Fibroblast of skin of right biceps (primary cell): ENCODE measurements around the gene CMTM2.
A peak's percentile ranks its signal among the peaks of the same experiment; 100 is the strongest.
"Not testable (repeated sequence)": the region's sequence is repeated elsewhere in the genome, so short reads cannot be mapped to it uniquely, and the experiment has no call there.

Experiments
- DNase-seq: peaks from one replicate; pipeline ENCODE4 v3.0.0-alpha.2; 2013

CMTM2 gene

GRCh38 chr16:66553223-66553622 is 26.0 kb upstream of the CMTM2 start:
- DNase-seq = no peak

- DNase-seq = no peak
Observed at GRCh38 chr16:66554021-66554420, 25.2 kb upstream of the CMTM2 start.

GRCh38 chr16:66554495-66554894 is 24.8 kb upstream of the CMTM2 start:
- DNase-seq = no peak

GRCh38 chr16:66560107-66560506 is 19.2 kb upstream of the CMTM2 start:
- no peak for DNase-seq

- no peak for DNase-seq
Observed at GRCh38 chr16:66561381-66562080, 17.7 kb upstream of the CMTM2 start.

GRCh38 chr16:66562409-66562808 is 16.9 kb upstream of the CMTM2 start:
- no peak for DNase-seq

DNA sequence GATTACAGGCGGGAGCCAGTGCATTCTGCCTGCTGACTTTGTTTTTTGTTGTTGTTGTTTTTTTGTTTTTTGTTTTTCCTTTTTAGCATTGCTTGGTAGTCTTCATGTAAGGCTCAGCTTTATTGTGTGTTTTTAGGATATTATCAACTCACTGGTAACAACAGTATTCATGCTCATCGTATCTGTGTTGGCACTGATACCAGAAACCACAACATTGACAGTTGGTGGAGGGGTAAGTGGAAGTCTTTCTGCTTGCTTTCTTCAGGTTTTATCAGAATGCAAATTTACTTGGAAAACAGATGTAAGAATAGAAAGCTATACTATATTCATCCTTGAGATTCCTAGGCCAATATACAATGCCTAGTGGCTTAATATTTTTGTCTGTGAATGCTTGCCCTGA is 16.3 kb upstream of the CMTM2 start:
- DNase-seq = no peak

DNA sequence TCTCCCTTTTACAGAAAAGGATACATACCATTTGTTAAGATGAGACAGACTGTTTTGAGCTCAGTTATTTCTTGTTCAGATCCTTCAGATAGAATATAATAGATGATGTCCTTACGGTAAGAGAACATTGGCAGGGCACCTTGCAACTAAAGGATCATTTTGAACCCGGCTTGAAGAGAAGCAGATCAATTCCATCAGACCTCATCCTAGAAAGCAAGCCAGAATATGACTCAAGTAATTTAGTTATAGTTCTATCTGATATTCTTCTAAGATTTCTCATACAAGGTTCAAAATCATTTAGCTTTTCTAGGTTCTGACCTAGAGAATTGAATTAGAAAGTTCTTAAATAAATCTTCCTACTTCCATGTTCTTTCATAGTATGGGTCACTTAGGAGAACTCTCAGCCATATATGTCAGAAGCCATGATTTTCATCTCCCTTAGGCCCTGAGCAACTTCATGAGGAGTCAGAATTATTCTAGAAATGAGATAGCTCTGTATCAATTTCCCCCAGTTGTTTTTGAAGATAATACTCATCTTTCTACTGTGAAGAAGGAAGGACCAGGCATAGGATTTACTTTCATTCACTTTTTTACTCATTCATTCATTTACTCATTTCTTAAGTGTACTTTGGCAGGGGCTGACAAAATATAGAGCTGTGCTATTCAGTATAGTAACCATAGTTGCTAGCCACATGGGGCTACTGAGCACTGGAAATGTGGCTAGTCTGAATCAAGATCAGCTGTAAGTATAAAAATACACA is 15.5 kb upstream of the CMTM2 start:
- no peak for DNase-seq

GRCh38 chr16:66566051-66566901 is 13.0 kb upstream of the CMTM2 start, which contains the start of gene CMTM1:
Gene CMTM1, plus strand, starts transcription at chr16:66566439. Its CDS starts 75 bp downstream, at chr16:66566514.
- no peak for DNase-seq

DNA sequence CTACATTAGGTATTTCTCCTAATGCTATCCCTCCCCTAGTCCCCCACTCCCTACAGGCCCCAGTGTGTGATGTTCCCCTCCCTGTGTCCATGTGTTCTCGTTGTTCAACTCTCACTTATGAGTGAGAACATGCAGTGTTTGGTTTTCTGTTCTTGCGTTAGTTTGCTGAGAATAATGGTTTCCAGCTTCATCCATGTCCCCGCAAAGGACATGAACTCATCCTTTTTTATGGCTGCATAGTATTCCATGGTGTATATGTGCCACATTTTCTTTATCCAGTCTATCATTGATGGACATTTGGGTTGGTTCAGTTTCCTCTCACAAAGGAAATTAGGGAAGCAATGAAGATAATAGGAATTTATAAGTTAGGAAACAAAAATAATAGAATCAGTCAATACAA is 12.0 kb upstream of the CMTM2 start:
- DNase-seq = not testable (repeated sequence)

DNA sequence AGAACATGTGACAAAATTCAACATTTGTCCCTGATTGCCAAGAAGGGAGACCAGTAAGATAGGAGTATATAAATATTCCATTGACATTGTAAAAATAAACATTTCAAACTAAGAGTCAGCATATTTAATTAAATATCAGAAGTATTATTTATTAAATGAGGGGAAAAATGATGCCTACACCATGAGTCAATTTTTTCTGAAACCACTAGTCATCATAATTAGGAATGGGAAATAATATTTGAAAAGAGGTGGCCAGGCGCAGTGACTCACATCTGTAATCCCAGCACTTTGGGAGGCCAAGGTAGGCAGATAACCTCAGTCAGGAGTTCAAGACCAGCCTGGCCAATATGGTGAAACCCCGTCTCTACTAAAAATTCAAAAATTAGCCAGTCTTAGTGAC is 10.9 kb upstream of the CMTM2 start:
- peak; percentile 46 for DNase-seq

GRCh38 chr16:66569131-66569530 is 10.1 kb upstream of the CMTM2 start:
- DNase-seq = peak; percentile 51

GRCh38 chr16:66569827-66570405 is 9.3 kb upstream of the CMTM2 start:
- DNase-seq = peak; percentile 54

DNA sequence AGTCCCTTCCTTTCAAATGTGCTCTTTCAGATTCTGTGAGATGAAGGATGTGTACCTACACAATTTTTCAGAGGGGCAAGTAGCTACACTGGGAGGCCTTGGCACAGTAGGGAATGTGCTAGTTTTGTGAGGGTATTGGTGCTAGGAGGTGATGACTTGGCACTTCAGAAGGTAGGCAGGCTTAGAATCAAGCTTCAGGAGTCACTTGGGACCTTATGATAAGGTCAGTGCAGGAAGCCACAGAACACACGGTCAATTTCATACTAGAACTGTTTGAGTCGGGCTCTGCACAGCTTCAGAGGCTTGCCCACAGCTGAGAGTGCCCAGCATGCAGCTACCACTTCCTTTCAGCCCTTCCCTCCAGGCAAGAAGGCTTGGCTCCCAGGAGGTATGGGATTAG is 6.9 kb upstream of the CMTM2 start:
- DNase-seq = no peak

DNA sequence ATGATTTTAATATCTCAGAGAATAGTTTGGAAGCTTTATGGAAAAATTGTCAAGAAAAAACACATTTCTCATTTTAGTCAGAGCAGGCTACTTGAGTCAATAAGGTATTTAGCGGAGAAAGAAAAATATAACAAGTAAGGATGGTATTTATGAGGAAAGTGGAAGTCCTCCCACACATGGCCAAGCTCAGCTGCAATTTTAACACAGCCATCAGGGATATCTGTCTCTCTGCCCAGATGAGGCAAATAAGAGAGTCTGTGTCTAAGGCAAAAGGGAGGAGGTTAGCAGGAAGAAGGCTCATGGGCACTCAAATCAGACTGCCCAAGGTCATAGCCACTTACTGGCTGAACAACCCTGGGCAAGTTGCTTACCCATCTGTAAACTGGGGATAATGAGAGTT is 5.2 kb upstream of the CMTM2 start:
- no peak for DNase-seq

- no peak for DNase-seq
Observed at GRCh38 chr16:66574531-66574930, 4.7 kb upstream of the CMTM2 start.

- no peak for DNase-seq
Observed at GRCh38 chr16:66575060-66575459, 4.2 kb upstream of the CMTM2 start.

DNA sequence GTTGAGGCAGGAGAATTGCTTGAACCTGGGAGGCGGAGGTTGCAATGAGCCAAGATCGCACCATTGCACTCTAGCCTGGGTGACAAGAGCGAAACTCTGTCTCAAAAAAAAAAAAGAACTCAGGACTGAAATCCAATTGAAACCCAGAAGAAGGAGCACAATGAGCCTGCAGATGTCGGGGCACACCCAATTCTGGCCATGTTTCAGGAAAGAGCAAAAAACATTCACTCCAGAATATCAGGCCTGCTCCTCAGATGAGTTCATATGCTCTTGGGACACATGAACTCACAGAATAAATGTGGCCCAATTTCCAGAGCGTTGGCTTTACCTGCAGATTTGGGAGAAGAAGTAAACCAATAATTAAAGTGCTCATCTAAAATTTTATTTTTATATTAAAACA is 3.0 kb upstream of the CMTM2 start:
- no peak for DNase-seq

- peak; percentile 77 for DNase-seq
Observed at GRCh38 chr16:66580605-66581209, 1.4 kb downstream of the CMTM2 start.

- DNase-seq = no peak
Observed at GRCh38 chr16:66581246-66581952, 2.1 kb downstream of the CMTM2 start.

DNA sequence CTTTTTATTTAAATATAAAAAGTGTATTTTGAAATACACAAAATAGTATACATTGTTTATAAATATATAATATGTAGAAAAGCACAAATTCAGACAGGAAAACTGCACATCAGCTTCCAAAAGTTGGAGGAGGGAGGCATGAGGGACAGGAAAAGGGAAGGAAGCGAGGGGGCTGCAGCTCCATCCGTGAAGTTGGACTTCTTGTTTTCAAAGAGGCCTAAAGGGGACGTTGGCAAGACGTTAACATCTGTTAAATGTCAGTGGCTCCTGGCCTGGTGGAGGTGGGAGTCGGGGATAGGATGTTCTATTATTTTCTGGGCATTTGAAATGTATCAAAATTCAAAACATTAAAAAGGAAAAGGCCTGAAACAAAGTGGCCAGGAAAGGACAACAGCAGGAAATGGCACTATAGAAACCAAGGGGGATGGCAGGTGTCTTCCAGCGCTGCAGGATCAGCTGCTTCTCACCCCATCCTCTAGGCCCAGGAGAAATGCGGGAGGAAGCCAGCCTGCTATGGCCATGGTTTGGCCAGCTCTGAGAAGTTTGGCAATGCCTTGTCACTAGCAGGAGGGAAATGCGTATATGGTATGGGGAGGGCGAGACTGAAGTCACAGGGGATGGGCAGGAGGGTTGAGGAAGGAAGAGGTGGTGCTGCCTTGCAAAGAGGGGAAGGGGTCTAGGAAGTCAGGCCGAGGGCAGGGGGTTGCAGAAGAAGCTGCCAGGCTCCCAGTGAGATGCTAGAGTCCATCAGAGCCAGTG is 6.4 kb downstream of the CMTM2 start:
- no peak for DNase-seq
